Stimulated activated CD4-positive, alpha-beta T cell treated with anti-CD3 and anti-CD28 coated beads, Interleukin-12 subunit alpha, Interleukin-12 subunit beta, amount 100 ng/mL, for 24 hours (primary cell): ENCODE data around the gene ANAPC2.

Experiments used
- DNase-seq, 2 experiments: peaks; one replicate each; pipeline ENCODE4 v3.0.0-alpha.2; 2020; ENCODE audit warnings: low read depth in 2 of 2

ANAPC2 gene

GRCh38 chr9:137175345-137175961, 12.9 kb downstream of the ANAPC2 start:
- DNase-seq, result no peak

GRCh38 chr9:137174722-137175293, 13.6 kb downstream of the ANAPC2 start:
- no peak for DNase-seq

GRCh38 chr9:137173796-137174664, 14.3 kb downstream of the ANAPC2 start:
- no peak for DNase-seq

GRCh38 chr9:137172901-137173795, 15.2 kb downstream of the ANAPC2 start:
- DNase-seq, result no peak

GRCh38 chr9:137171149-137171900, 17.0 kb downstream of the ANAPC2 start:
- no peak for DNase-seq

GRCh38 chr9:137170486-137171148, 17.7 kb downstream of the ANAPC2 start:
- DNase-seq, result no peak

GRCh38 chr9:137169896-137170358, 18.4 kb downstream of the ANAPC2 start, which contains the start of gene LRRC26:
Gene LRRC26, minus strand, starts transcription at chr9:137170051. Its CDS starts 108 bp downstream, at chr9:137169943.
- no peak for DNase-seq

GRCh38 chr9:137168904-137169856, 19.2 kb downstream of the ANAPC2 start:
- no peak for DNase-seq

- no peak for DNase-seq
These were observed 19.8 kb downstream of the ANAPC2 start for GRCh38 chr9:137168573-137168903.

GRCh38 chr9:137167747-137168572, 20.4 kb downstream of the ANAPC2 start:
- DNase-seq, result no peak

GRCh38 chr9:137167277-137167746, 21.0 kb downstream of the ANAPC2 start:
- no peak for DNase-seq

- no peak for DNase-seq
These were observed 21.8 kb downstream of the ANAPC2 start for GRCh38 chr9:137166380-137167229.

- no peak for DNase-seq
These were observed 23.0 kb downstream of the ANAPC2 start for GRCh38 chr9:137165250-137165836.

- DNase-seq, result no peak
These were observed 23.8 kb downstream of the ANAPC2 start for GRCh38 chr9:137164370-137165249.

- no peak for DNase-seq
These were observed 24.6 kb downstream of the ANAPC2 start for GRCh38 chr9:137163805-137164204.

- DNase-seq, result no peak
These were observed 25.0 kb downstream of the ANAPC2 start for GRCh38 chr9:137163365-137163715.
